ENCODE results near the gene XPO5.
"Not testable (repeated sequence)": the region's sequence is repeated elsewhere in the genome, so short reads cannot be mapped to it uniquely, and the experiment has no call there.

The XPO5 gene

GRCh38 chr6:43584892-43585570 is 9.2 kb upstream of the XPO5 start:
- no peak for DNase-seq (ENCODE audit: low read depth)

GRCh38 chr6:43582911-43583310 is 7.1 kb upstream of the XPO5 start:
- DNase-seq (ENCODE audit: low read depth): no peak

GRCh38 chr6:43579171-43579570 is 3.3 kb upstream of the XPO5 start:
- no peak for DNase-seq (ENCODE audit: low read depth)

GRCh38 chr6:43578748-43579147 is 2.9 kb upstream of the XPO5 start:
- no peak for DNase-seq (ENCODE audit: low read depth)

GRCh38 chr6:43575105-43575771 is 600 bp downstream of the XPO5 start:
- DNase-seq (ENCODE audit: low read depth): no peak

- no peak for DNase-seq (ENCODE audit: low read depth)
Observed at GRCh38 chr6:43572015-43572414, 3.8 kb downstream of the XPO5 start.

GRCh38 chr6:43570876-43571441 is 4.9 kb downstream of the XPO5 start:
- DNase-seq (ENCODE audit: low read depth): peak; percentile 46

- DNase-seq (ENCODE audit: low read depth): no peak
Observed at GRCh38 chr6:43559328-43559727, 16.5 kb downstream of the XPO5 start.

- not testable (repeated sequence) for DNase-seq (ENCODE audit: low read depth)
Observed at GRCh38 chr6:43557620-43558019, 18.2 kb downstream of the XPO5 start.

GRCh38 chr6:43547222-43547621 is 28.6 kb downstream of the XPO5 start:
- DNase-seq (ENCODE audit: low read depth): no peak

GRCh38 chr6:43544461-43544860 is 31.4 kb downstream of the XPO5 start:
- no peak for DNase-seq (ENCODE audit: low read depth)

- DNase-seq (ENCODE audit: low read depth): no peak
Observed at GRCh38 chr6:43541774-43542471, 33.9 kb downstream of the XPO5 start.

GRCh38 chr6:43540507-43540906 is 35.3 kb downstream of the XPO5 start:
- no peak for DNase-seq (ENCODE audit: low read depth)

GRCh38 chr6:43539409-43539808 is 36.4 kb downstream of the XPO5 start:
- DNase-seq (ENCODE audit: low read depth): not testable (repeated sequence)

- not testable (repeated sequence) for DNase-seq (ENCODE audit: low read depth)
Observed at GRCh38 chr6:43538986-43539385, 36.9 kb downstream of the XPO5 start.

- no peak for DNase-seq (ENCODE audit: low read depth)
Observed at GRCh38 chr6:43532201-43532600, 43.6 kb downstream of the XPO5 start.

- no peak for DNase-seq (ENCODE audit: low read depth)
Observed at GRCh38 chr6:43524483-43524961, 51.3 kb downstream of the XPO5 start.

- DNase-seq (ENCODE audit: low read depth): no peak
Observed at GRCh38 chr6:43523284-43523683, 52.6 kb downstream of the XPO5 start.

GRCh38 chr6:43522547-43523261 is 53.1 kb downstream of the XPO5 start:
- DNase-seq (ENCODE audit: low read depth): no peak

- DNase-seq (ENCODE audit: low read depth): no peak
Observed at GRCh38 chr6:43521836-43522235, 54.0 kb downstream of the XPO5 start.

- no peak for DNase-seq (ENCODE audit: low read depth)
Observed at GRCh38 chr6:43520097-43520496, 55.7 kb downstream of the XPO5 start.

Data from non-pigmented ciliary epithelial cell (primary cell).